Peyer's patch (tissue), 4 donors: Measurements from ENCODE around the gene HSPA4.

Source experiments
- CTCF ChIP-seq, 6 experiments: fragments of 450-650 bp in 4 of 6; fragments of 200-600 bp in 2 of 6; sonication (generic) in 1 of 6; IDR thresholded peaks; one replicate each; pipeline ENCODE4 v1.5.1; 2017 to 2019; ENCODE audit warnings: antibody characterized with exemption in 6 of 6, mild to moderate bottlenecking in 3 of 6, moderate library complexity in 1 of 6
- POLR2A ChIP-seq, 2 donors: fragments of 450-650 bp; IDR thresholded peaks; one replicate each; pipeline ENCODE4 v1.5.1; 2017; ENCODE audit warnings: antibody characterized with exemption in 2 of 2, mild to moderate bottlenecking in 2 of 2, moderate library complexity in 2 of 2

GRCh38 chr5:133088064-133088463 lies 36.3 kb downstream of the HSPA4 start:
- TF ChIP-seq CTCF (IDR thresholded peaks at IDR 0.05), result no peak
- no peak for TF ChIP-seq POLR2A (IDR thresholded peaks at IDR 0.05)
